Measurements from ENCODE around the gene ADIPOR2. TPM values are rescaled to one million over a fixed set of nuclear protein-coding genes. Genes with fewer than 3 reads are reported as not detected.

Gene ADIPOR2
- total RNA-seq, 1 donor from 2014 or later: 40.5 TPM

DNA sequence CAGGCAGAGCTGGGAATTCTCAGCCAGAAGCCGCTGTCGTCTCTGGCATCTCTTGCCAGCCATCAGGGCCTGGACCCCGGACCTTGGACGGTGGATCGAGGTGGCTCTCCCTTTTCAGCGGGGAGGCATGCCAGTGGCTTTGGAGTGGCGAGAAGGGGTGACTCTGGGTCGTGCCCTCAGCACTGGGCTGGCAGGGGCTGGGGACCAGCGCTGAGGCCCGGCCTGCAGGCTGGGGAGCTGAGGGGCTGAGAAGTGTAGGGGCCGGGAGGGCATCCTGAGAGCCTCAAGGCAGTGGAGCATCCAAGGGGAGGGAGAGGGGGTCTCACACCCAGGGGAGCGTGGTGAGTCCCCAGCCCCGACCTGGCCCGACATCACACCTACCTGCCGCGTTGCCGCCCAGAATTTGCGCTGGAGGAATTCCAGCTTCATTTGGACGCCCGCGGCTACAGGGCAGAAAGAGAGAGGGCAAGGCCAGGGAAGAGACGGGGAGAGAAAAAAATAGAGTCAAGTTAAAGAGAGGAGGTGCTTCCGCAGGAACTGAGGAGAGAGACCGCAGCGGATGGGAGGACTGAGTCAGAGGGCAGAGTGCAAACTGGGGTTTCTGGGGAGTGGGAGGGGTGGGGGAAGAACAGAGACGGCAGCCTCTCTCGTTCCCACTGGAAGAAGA is 120.5 kb downstream of the ADIPOR2 start:
- Histone ChIP-seq H3K4me1 (peaks cover 3% of the 10 kb centered on the region), H3K9me3 (replicated peaks) (no peaks in the 10 kb centered on the region), H3K4me3 (no peak overlapping the region), H3K36me3 (no peaks in the 10 kb centered on the region), H3K27ac (replicated peaks) (peak overlapping the region; percentile 69), H3K27me3 (ENCODE audit: low read depth) (peaks cover 35% of the 10 kb centered on the region)
- no peak for DNase-seq
- intact Hi-C loops (cut with micrococcal nuclease): no loop called here
- TF ChIP-seq, protein P1, sequence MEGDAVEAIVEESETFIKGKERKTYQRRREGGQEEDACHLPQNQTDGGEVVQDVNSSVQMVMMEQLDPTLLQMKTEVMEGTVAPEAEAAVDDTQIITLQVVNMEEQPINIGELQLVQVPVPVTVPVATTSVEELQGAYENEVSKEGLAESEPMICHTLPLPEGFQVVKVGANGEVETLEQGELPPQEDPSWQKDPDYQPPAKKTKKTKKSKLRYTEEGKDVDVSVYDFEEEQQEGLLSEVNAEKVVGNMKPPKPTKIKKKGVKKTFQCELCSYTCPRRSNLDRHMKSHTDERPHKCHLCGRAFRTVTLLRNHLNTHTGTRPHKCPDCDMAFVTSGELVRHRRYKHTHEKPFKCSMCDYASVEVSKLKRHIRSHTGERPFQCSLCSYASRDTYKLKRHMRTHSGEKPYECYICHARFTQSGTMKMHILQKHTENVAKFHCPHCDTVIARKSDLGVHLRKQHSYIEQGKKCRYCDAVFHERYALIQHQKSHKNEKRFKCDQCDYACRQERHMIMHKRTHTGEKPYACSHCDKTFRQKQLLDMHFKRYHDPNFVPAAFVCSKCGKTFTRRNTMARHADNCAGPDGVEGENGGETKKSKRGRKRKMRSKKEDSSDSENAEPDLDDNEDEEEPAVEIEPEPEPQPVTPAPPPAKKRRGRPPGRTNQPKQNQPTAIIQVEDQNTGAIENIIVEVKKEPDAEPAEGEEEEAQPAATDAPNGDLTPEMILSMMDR (IDR thresholded peaks at IDR 0.05; ENCODE audit: borderline replicate concordance): no peak

DNA sequence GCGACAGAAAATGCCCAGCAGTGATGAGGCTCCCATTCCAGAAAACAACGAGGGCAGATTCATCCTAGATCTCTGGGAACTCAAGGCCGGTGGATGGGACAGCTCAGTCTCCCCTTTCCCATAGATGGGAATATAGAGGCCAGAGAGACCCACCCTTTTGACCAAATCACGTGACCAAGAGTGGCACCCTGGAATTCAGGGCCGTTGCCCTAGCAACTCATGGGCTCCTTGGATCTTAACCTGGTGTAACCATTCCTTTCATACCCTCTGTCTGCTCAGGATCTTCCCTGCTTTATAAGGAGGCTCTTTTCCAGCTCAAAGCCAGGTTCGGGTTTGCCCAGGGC is 121.0 kb downstream of the ADIPOR2 start:
- DNase-seq: no peak
- Histone ChIP-seq H3K27ac (replicated peaks) (peak overlapping the region; percentile 69), H3K4me1 (no peaks in the 10 kb centered on the region), H3K36me3 (no peaks in the 10 kb centered on the region), H3K27me3 (ENCODE audit: low read depth) (peaks cover 40% of the 10 kb centered on the region), H3K4me3 (no peak overlapping the region), H3K9me3 (replicated peaks) (no peaks in the 10 kb centered on the region)
- TF ChIP-seq, protein P1 (IDR thresholded peaks at IDR 0.05; ENCODE audit: borderline replicate concordance): no peak
- intact Hi-C loops (cut with micrococcal nuclease): no loop called here

- H3K4me3 ChIP-seq: no peak overlapping the region
- peaks cover 45% of the 10 kb centered on the region for H3K27me3 ChIP-seq (ENCODE audit: low read depth)
- H3K27ac ChIP-seq (replicated peaks): peak overlapping the region; percentile 69
- no peaks in the 10 kb centered on the region for H3K9me3 ChIP-seq (replicated peaks)
- TF ChIP-seq, protein P1 (IDR thresholded peaks at IDR 0.05; ENCODE audit: borderline replicate concordance): no peak
- H3K4me1 ChIP-seq: no peaks in the 10 kb centered on the region
- H3K36me3 ChIP-seq: no peaks in the 10 kb centered on the region
- intact Hi-C loops (cut with micrococcal nuclease): no loop called here
- no peak for DNase-seq
These were observed 121.9 kb downstream of the ADIPOR2 start for GRCh38 chr12:1812650-1813302.

DNA sequence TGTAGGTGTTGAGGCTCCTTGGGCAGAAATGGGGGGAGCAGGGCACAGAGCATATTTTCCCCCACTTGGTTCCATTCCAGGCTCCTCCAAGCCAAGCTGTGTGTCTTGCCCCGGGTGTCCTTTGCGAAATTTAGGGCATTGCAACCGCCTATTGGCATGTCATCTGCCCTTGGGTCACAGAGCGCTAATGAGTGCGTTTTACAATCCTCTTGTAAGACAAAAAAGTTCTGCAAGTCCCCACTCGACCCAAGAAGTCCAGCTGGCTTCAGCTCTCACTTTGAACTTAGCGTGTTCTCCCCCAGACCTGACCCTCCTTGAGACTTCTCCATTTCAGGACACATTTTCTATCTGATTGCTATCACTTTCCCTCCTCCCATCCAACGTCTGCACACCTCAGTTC is 123.4 kb downstream of the ADIPOR2 start:
- no peak for DNase-seq
- H3K27me3 ChIP-seq (ENCODE audit: low read depth): peaks cover 49% of the 10 kb centered on the region
- H3K4me3 ChIP-seq: no peak overlapping the region
- intact Hi-C loops (cut with micrococcal nuclease): no loop called here
- TF ChIP-seq, protein P1 (IDR thresholded peaks at IDR 0.05; ENCODE audit: borderline replicate concordance): no peak
- H3K27ac ChIP-seq (replicated peaks): no peak overlapping the region
- no peaks in the 10 kb centered on the region for H3K36me3 ChIP-seq
- no peaks in the 10 kb centered on the region for H3K9me3 ChIP-seq (replicated peaks)
- no peaks in the 10 kb centered on the region for H3K4me1 ChIP-seq

DNA sequence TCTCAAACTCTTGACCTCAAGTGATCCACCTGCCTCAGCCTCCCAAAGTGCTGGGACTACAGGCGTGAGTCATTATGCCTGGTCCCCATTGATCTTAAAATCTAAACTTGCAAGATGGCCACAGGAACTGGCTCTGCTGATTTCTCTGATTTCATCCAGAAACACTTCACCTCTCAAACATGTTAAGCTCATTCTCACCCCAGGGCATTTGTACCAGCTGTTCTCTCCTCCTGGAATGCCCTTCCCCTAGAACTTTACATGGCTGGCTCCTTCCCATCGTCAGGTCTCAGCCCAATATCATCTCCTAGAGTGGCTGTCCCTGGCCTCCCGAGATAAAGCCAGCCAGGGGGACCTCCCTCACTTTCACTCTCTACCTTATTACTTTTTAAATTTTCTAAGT is 124.2 kb downstream of the ADIPOR2 start:
- Histone ChIP-seq H3K9me3 (replicated peaks) (no peaks in the 10 kb centered on the region), H3K36me3 (no peaks in the 10 kb centered on the region), H3K27me3 (ENCODE audit: low read depth) (peaks cover 58% of the 10 kb centered on the region), H3K4me1 (peaks cover 1% of the 10 kb centered on the region), H3K4me3 (no peak overlapping the region), H3K27ac (replicated peaks) (no peak overlapping the region)
- no peak for DNase-seq
- intact Hi-C loops (cut with micrococcal nuclease): no loop called here
- TF ChIP-seq, protein P1 (IDR thresholded peaks at IDR 0.05; ENCODE audit: borderline replicate concordance): no peak
